Measurements from ENCODE around the gene TRPM2. TPM values are rescaled to one million over a fixed set of nuclear protein-coding genes. Genes with fewer than 3 reads are reported as not detected.

The TRPM2 gene
- polyA plus RNA-seq, 1 donor: 2.2 TPM

DNA sequence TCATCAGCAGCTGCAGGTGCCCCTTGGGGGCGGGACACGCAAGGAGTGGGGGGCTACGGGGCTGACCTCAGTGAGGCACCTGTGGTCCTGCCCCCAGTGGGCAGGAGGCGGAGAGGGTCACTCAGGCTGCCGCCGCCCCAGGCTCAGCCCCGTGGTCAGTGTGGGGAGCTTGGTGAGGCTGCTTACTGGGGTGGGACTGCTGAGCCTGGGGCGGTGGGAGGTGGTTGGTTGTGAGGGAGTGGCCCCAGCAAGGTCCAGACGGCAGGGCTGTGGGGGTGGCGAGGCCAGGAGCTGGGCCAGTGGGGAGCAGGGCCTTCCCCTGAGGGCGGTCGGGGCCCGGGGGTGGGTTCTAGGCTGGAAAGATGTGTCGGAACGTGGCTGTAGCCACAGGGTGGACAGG lies 39.3 kb upstream of the TRPM2 start:
- no CpG with 5 or more reads among the region's 15 CpGs for WGBS (ENCODE audit: insufficient coverage, low lambda C conversion rate)

DNA sequence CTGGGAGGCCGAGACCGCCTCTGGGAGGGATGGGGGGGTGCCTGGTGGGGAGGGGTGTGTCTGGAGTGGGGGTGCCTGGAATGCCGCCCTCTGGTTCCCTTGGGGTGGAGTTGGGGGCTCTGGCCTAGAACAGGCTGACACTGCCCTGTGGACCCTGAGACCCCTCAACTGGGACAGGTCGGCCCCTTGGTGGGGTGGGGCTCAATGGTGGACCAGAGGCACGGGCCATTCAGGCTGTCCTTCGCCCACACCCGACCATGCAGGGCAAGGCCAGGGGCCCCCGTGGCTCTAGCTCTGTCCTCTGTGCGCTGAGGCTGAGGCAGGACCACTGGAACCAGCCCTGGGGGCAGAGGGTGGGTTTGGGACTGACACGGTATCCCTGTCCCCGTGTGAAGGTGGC lies 38.9 kb upstream of the TRPM2 start:
- no peak for DNase-seq
- WGBS (ENCODE audit: insufficient coverage, low lambda C conversion rate): 80% methylated on average over 1 of the region's 11 CpGs
- H3K9me3 ChIP-seq (ENCODE audit: control insufficient read depth, low read depth, low read length): no peaks in the 10 kb centered on the region

More for the DNA sequence above, 39.3 kb upstream of the TRPM2 start:
- H3K4me1 ChIP-seq (ENCODE audit: control insufficient read depth, insufficient read depth, low read length): no peaks in the 10 kb centered on the region
- H3K27me3 ChIP-seq (ENCODE audit: control insufficient read depth, insufficient read depth, low read length): no peaks in the 10 kb centered on the region
- H3K9me3 ChIP-seq (ENCODE audit: control insufficient read depth, low read depth, low read length): no peaks in the 10 kb centered on the region
- peaks cover 95% of the 10 kb centered on the region for H3K36me3 ChIP-seq (ENCODE audit: control insufficient read depth, insufficient read depth, low read length)
- no peak overlapping the region for H3K27ac ChIP-seq (ENCODE audit: low read length)
- no peak for DNase-seq
- H3K4me3 ChIP-seq (ENCODE audit: low read length): no peak overlapping the region

GRCh38 chr21:44315691-44316203 lies 37.7 kb upstream of the TRPM2 start:
- no CpG with 5 or more reads among the region's 16 CpGs for WGBS (ENCODE audit: insufficient coverage, low lambda C conversion rate)
- Histone ChIP-seq H3K4me1 (ENCODE audit: control insufficient read depth, insufficient read depth, low read length) (no peaks in the 10 kb centered on the region), H3K27me3 (ENCODE audit: control insufficient read depth, insufficient read depth, low read length) (no peaks in the 10 kb centered on the region), H3K4me3 (ENCODE audit: low read length) (no peak overlapping the region), H3K9me3 (ENCODE audit: control insufficient read depth, low read depth, low read length) (no peaks in the 10 kb centered on the region), H3K36me3 (ENCODE audit: control insufficient read depth, insufficient read depth, low read length) (peaks cover 93% of the 10 kb centered on the region), H3K27ac (ENCODE audit: low read length) (no peak overlapping the region)
- DNase-seq: no peak

More for the DNA sequence above, 38.9 kb upstream of the TRPM2 start:
- Histone ChIP-seq H3K27ac (ENCODE audit: low read length) (no peak overlapping the region), H3K36me3 (ENCODE audit: control insufficient read depth, insufficient read depth, low read length) (peaks cover 95% of the 10 kb centered on the region), H3K27me3 (ENCODE audit: control insufficient read depth, insufficient read depth, low read length) (no peaks in the 10 kb centered on the region), H3K4me3 (ENCODE audit: low read length) (no peak overlapping the region), H3K4me1 (ENCODE audit: control insufficient read depth, insufficient read depth, low read length) (no peaks in the 10 kb centered on the region)

- Histone ChIP-seq H3K27me3 (ENCODE audit: control insufficient read depth, insufficient read depth, low read length) (no peaks in the 10 kb centered on the region), H3K4me1 (ENCODE audit: control insufficient read depth, insufficient read depth, low read length) (no peaks in the 10 kb centered on the region), H3K27ac (ENCODE audit: low read length) (no peak overlapping the region), H3K9me3 (ENCODE audit: control insufficient read depth, low read depth, low read length) (no peaks in the 10 kb centered on the region), H3K4me3 (ENCODE audit: low read length) (no peak overlapping the region), H3K36me3 (ENCODE audit: control insufficient read depth, insufficient read depth, low read length) (peaks cover 90% of the 10 kb centered on the region)
- WGBS (ENCODE audit: insufficient coverage, low lambda C conversion rate): no CpG with 5 or more reads among the region's 27 CpGs
- DNase-seq: no peak
Measured at GRCh38 chr21:44316277-44316900, 37.0 kb upstream of the TRPM2 start.

DNA sequence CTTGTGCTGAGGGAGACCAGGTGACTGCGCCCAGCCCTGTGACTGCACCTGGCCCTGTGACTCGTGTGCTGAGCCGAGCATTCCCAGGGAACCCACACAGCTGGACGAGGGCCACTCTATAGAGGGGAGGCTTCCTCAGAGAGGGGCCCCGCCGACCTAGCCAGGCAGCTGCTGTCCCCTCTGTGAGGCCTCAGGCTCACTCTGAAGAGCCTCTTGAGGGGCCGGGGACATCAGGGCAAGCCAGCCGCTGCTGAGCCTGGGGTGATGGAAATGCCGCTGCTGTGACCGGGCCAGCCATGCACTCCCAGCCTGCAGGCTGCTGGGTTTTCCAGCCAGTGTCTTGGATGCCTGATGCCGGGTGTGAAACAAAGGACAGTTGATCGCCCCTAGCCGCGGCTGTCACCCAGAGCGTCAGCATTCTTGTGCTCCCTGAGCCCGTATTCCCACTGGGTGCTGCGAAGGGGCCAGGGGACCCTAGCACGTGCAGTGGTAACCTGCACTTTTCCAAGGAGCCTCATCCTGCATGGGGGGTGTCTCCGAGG lies 36.1 kb upstream of the TRPM2 start:
- DNase-seq: no peak
- no CpG with 5 or more reads among the region's 19 CpGs for WGBS (ENCODE audit: insufficient coverage, low lambda C conversion rate)
- Histone ChIP-seq H3K4me3 (ENCODE audit: low read length) (no peak overlapping the region), H3K27me3 (ENCODE audit: control insufficient read depth, insufficient read depth, low read length) (no peaks in the 10 kb centered on the region), H3K4me1 (ENCODE audit: control insufficient read depth, insufficient read depth, low read length) (no peaks in the 10 kb centered on the region), H3K36me3 (ENCODE audit: control insufficient read depth, insufficient read depth, low read length) (peaks cover 90% of the 10 kb centered on the region), H3K9me3 (ENCODE audit: control insufficient read depth, low read depth, low read length) (no peaks in the 10 kb centered on the region), H3K27ac (ENCODE audit: low read length) (no peak overlapping the region)

- H3K27me3 ChIP-seq (ENCODE audit: control insufficient read depth, insufficient read depth, low read length): no peaks in the 10 kb centered on the region
- H3K9me3 ChIP-seq (ENCODE audit: control insufficient read depth, low read depth, low read length): no peaks in the 10 kb centered on the region
- H3K4me3 ChIP-seq (ENCODE audit: low read length): no peak overlapping the region
- no CpG with 5 or more reads among the region's 22 CpGs for WGBS (ENCODE audit: insufficient coverage, low lambda C conversion rate)
- no peak for DNase-seq
- H3K27ac ChIP-seq (ENCODE audit: low read length): no peak overlapping the region
- no peaks in the 10 kb centered on the region for H3K4me1 ChIP-seq (ENCODE audit: control insufficient read depth, insufficient read depth, low read length)
- H3K36me3 ChIP-seq (ENCODE audit: control insufficient read depth, insufficient read depth, low read length): peaks cover 90% of the 10 kb centered on the region
Measured at GRCh38 chr21:44317871-44318270, 35.5 kb upstream of the TRPM2 start.

GRCh38 chr21:44318489-44319285 lies 34.7 kb upstream of the TRPM2 start:
- no peak overlapping the region for H3K4me3 ChIP-seq (ENCODE audit: low read length)
- H3K9me3 ChIP-seq (ENCODE audit: control insufficient read depth, low read depth, low read length): no peaks in the 10 kb centered on the region
- WGBS (ENCODE audit: insufficient coverage, low lambda C conversion rate): no CpG with 5 or more reads among the region's 25 CpGs
- no peak overlapping the region for H3K27ac ChIP-seq (ENCODE audit: low read length)
- DNase-seq: no peak
- no peaks in the 10 kb centered on the region for H3K4me1 ChIP-seq (ENCODE audit: control insufficient read depth, insufficient read depth, low read length)
- H3K27me3 ChIP-seq (ENCODE audit: control insufficient read depth, insufficient read depth, low read length): no peaks in the 10 kb centered on the region
- peaks cover 85% of the 10 kb centered on the region for H3K36me3 ChIP-seq (ENCODE audit: control insufficient read depth, insufficient read depth, low read length)

DNA sequence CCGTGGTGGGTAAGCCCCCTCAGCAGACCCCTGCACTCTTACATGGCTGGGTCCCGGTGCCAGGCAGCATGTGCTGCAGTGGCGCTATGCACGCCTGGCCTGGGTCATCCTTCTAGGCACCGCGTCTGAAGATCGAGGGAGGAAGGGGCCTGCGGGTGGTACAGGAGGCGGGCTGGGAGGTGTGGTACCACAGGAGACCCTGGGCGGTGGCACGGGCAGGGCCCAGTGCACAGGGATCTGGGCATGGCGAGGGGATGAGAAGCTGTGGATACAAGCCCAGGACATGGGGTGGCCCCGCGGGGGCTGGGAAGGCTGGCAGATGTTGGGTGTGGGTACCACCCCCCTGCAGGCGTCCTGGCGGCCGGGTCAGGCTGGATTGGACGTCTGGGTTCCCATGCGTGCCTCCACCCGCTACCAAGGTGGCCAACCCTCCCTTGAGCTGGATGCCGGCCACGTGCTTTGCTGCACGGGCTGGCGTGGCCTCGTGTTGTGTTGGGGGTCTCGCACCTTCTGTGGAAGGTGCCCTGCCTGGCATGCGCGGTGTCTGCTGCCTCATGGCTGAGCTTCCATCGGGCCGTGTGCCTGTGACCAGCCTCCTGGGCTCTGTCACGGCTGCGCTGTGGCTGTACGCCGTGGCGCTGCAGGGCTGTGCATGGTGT lies 33.9 kb upstream of the TRPM2 start:
- Histone ChIP-seq H3K36me3 (ENCODE audit: control insufficient read depth, insufficient read depth, low read length) (peaks cover 88% of the 10 kb centered on the region), H3K27ac (ENCODE audit: low read length) (no peak overlapping the region), H3K4me1 (ENCODE audit: control insufficient read depth, insufficient read depth, low read length) (no peaks in the 10 kb centered on the region), H3K4me3 (ENCODE audit: low read length) (no peak overlapping the region), H3K9me3 (ENCODE audit: control insufficient read depth, low read depth, low read length) (no peaks in the 10 kb centered on the region), H3K27me3 (ENCODE audit: control insufficient read depth, insufficient read depth, low read length) (no peaks in the 10 kb centered on the region)
- DNase-seq: no peak
- WGBS (ENCODE audit: insufficient coverage, low lambda C conversion rate): no CpG with 5 or more reads among the region's 35 CpGs

- no peaks in the 10 kb centered on the region for H3K27me3 ChIP-seq (ENCODE audit: control insufficient read depth, insufficient read depth, low read length)
- WGBS (ENCODE audit: insufficient coverage, low lambda C conversion rate): no CpG with 5 or more reads among the region's 13 CpGs
- peaks cover 3% of the 10 kb centered on the region for H3K9me3 ChIP-seq (ENCODE audit: control insufficient read depth, low read depth, low read length)
- no peak for DNase-seq
- H3K36me3 ChIP-seq (ENCODE audit: control insufficient read depth, insufficient read depth, low read length): peaks cover 88% of the 10 kb centered on the region
- no peak overlapping the region for H3K27ac ChIP-seq (ENCODE audit: low read length)
- no peak overlapping the region for H3K4me3 ChIP-seq (ENCODE audit: low read length)
- H3K4me1 ChIP-seq (ENCODE audit: control insufficient read depth, insufficient read depth, low read length): no peaks in the 10 kb centered on the region
Measured at GRCh38 chr21:44320847-44321246, 32.6 kb upstream of the TRPM2 start.

DNA sequence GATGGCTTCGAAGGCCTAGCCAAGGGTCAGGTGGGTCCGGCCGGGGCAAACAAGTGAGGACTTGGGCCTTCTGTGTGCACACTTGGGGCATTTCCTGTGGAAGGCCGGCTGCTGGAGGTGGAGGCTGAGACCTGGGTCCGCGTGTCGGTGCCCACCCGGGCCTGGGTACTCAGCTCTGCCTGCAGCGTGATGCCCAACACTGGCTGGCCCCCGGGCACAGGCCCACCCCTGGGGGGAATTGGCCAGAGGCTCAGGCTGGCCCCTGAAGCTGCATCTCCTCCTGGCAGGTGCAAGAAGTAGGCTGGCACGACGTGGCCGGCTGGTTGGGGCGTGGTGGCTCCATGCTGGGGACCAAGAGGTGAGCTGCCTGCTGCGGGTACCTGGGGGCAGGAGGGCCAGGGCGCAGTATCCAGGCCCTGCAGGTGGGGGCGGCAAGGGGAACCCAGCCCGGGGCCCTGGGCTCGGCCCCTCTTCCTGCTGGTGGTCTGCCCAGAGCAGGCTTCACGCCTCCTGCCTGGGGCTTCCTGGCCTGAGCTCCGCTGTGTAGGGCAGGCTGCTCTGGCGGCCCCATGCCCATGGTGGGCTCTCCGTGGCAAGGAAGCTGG lies 31.5 kb upstream of the TRPM2 start:
- no CpG with 5 or more reads among the region's 23 CpGs for WGBS (ENCODE audit: insufficient coverage, low lambda C conversion rate)
- Histone ChIP-seq H3K9me3 (ENCODE audit: control insufficient read depth, low read depth, low read length) (peaks cover 3% of the 10 kb centered on the region), H3K27me3 (ENCODE audit: control insufficient read depth, insufficient read depth, low read length) (no peaks in the 10 kb centered on the region), H3K36me3 (ENCODE audit: control insufficient read depth, insufficient read depth, low read length) (peaks cover 88% of the 10 kb centered on the region), H3K27ac (ENCODE audit: low read length) (no peak overlapping the region), H3K4me1 (ENCODE audit: control insufficient read depth, insufficient read depth, low read length) (no peaks in the 10 kb centered on the region), H3K4me3 (ENCODE audit: low read length) (no peak overlapping the region)
- no peak for DNase-seq

Data from large intestine (tissue), 3 donors.